COLO829 (cell line): ENCODE results near the gene TMEM147.
A peak's percentile ranks its signal among the peaks of the same experiment; 100 is the strongest.

ENCODE experiments used
- DNase-seq: peaks from one replicate; pipeline ENCODE4 v3.0.0; 2012; ENCODE audit warnings: low spot score

The TMEM147 gene, protein sequence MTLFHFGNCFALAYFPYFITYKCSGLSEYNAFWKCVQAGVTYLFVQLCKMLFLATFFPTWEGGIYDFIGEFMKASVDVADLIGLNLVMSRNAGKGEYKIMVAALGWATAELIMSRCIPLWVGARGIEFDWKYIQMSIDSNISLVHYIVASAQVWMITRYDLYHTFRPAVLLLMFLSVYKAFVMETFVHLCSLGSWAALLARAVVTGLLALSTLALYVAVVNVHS

DNA sequence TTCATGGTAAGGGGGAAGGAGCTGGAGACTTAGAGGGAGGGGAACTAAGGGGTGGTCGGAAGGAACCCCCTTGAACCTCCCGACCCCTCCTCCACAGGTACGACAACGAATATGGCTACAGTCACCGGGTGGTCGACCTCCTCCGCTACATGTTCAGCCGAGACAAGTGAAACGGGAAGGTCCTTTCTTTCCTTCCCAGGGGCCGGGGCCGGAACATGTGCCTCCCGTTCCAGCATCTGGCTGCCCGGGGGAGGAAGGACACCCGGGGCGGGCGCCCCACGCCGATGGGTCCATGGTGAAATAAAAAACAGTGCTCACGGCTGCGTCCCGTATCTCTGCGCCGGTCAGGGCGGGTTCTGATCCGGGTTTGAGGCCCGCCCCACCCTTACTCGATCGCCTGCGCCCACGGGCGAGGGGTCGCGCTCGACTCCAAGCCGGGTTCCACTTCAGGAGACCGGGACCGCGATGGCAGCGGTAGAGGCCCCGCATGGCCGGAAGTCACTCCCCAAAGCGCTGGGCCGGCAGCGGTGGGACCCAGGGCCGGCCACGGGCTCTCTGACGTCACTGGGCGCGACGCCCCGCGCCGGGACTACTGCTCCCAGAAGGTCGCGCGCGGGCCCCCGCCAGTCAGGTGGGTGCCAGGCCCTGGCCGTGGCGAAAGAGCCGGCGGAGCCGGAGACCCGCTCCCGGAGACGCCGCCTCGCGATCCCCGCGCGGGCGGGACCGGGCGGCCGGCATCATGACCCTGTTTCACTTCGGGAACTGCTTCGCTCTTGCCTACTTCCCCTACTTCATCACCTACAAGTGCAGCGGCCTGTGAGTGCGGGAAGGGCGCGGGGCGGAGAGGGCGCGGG is at the start of gene TMEM147:
TMEM147 (plus strand) TSS at position 626 of the 854 bp plus-strand sequence; CDS start at position 740, 114 bp downstream.
- peak; percentile 95 for DNase-seq

DNA sequence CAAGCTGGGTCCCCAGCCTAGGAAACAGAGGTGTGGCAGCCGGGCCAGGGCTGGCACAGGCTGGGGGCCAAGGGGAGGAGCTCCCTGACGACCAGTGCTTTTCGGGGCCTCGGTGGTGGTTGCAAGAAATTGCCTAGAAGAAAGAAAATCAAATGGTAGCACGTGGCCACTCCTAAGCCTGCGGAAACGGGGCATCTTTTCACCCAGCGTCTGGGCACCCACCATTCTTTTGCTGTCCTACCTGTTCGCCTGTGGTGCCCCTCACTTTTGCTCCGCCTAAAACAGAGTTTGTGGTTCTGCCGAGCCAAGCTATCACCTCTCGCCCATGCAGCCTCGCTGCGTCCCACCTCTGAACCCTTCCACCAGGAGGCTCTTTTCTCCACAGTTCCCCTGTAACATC is 48.0 kb upstream of the TMEM147 start:
- DNase-seq: no peak

- no peak for DNase-seq
These were observed 47.2 kb upstream of the TMEM147 start for GRCh38 chr19:35498220-35498619.

DNA sequence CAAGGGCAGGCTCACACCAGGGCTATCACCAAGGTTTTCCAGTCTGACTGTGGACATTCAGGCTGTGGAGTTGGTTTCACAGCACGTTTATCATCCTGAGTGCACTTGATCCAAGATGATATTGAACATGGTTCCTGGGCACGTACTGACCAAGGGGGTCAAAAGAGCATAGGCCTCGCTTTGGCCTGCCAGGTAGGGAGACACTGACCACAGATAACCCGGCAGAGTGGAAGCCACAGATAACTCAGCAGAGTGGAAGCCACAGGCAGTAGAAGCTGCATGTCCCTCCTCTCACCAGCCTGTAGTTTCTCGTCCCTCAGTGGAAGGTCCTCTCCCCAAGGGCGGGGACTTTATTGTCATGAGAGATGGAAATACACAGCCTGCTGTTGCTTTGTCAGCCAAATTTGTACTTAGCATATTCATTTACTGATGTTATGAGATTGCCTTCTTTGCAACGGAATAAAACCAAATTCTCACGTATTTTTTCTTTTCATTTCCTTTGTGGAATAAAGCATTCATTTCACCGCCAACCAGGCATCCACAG is 46.4 kb upstream of the TMEM147 start:
- no peak for DNase-seq

DNA sequence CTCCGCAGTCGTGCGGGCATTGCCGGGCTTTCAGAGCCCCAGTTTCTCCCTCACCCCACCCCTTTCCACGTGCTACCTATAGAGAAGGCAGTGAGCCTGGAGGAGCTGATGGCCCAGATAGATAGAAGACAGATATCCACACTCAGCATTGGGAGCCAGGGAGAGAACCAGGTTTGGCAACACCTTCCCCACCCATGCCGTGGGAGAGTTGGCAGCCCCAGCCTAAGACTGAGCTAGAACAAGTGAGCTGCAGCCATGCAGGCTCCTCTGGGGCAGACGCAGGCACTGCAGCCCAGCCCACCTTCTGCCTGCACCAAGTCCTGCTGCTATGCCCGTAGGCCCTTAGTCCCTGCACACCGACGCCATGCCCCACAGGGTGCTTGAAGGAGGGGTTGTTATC is 44.8 kb upstream of the TMEM147 start:
- DNase-seq: no peak

GRCh38 chr19:35501684-35502083 is 43.7 kb upstream of the TMEM147 start:
- DNase-seq: no peak

GRCh38 chr19:35502751-35503150 is 42.7 kb upstream of the TMEM147 start:
- no peak for DNase-seq

DNA sequence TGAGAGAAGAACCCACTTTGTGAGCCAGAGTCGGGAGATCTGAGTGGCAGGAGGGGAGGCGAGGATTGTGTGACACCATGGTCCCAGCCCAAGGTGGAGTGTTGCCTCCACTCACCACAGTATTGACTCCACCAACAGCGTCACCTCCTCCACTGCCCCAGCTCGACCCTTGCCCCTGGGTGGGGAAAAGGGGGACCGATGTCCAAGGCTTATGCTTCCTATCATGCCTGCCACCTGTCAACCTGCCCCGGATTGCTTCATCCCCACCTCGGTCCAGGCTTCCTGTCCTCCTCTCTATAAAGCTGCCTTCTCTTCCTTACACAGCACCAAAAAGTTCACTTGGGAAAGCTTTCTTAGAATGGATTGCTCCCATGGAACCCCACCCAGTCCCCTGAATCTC is 39.4 kb upstream of the TMEM147 start:
- DNase-seq: no peak

DNA sequence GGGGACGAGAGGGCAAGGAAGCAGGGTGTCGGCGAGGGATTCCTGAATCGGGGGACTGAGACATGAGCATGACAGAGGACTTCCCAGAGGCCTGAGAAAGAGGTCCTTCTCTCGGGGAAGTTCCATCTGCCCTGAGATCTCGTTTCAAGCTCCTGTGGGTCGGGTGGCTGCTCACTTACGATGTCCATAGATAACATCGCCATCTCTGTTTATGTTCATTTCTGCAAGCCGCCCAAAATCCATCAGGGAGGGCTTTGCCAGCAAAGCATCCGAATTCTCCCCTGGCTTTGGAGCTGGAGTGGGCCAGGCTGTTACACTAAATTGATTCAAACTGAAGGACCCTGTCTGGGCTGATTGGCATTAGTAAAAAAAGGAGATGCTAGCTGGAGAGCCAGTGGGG is 37.9 kb upstream of the TMEM147 start:
- DNase-seq: no peak

GRCh38 chr19:35508129-35508528 is 37.3 kb upstream of the TMEM147 start:
- DNase-seq: no peak

DNA sequence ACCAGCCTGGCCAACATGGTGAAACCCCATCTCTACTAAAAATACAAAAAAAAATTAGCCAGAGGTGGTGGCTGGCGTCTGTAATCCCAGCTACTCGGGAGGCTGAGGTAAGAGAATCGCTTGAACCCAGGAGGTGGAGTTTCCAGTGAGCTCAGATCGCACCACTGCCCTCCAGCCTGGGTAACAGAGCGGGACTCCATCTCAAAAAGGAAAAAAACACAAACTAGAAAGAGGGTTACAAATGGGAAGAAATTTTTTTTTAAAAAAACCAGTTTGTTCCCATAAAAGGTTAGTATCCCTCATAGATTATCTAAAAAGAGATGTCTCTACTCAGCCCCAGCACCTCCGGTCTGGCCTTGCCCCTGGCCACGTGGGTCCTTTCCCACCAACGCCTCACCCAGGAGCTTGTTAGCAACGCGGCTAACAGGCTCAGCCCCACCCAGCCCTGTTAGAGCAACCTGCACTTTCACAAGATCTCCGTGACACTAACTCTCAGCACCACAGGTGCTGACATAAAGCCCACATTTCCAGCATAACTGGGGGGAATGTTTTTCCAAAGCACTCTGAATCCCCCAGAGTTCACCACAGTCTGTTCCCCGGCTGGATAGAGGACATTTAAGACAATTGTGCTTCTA is 36.3 kb upstream of the TMEM147 start:
- no peak for DNase-seq

DNA sequence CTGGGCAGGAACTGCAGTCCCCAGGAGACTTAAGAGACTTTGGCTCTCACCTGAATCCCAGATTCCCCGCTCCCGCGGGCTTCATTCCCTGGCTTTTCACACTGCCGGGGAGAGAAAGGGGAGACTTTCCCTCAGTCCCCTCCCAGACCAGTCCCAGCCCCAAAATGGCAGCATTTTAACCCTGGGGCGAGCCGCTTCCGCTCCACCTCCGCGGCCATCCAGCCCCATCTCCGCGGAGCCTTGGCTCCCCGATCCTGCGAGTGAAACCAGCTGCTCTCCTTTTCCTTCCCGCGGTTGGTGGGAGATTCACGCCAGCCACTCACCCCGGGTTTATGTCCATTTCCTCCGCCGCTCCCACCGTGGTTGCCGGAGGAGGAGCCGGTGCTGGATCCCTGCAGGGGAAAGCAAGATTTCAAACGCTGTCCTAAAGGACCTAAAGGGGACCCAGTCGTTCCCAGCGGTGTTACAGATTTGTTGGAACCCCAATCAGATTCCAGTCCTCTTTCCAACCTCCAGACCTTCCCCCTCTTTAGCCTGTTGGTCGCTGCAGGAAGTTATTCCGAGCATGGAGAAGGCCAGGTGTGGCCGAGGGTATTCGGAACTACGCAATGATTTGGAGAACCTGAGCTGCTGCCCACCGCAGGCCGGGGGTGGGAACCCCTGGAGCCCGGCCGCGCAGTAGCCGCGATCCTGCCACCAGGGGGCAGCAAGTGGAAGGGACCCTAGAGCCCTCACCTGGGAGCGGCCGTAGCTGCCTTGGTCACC is 35.4 kb upstream of the TMEM147 start:
- peak; percentile 63 for DNase-seq

DNA sequence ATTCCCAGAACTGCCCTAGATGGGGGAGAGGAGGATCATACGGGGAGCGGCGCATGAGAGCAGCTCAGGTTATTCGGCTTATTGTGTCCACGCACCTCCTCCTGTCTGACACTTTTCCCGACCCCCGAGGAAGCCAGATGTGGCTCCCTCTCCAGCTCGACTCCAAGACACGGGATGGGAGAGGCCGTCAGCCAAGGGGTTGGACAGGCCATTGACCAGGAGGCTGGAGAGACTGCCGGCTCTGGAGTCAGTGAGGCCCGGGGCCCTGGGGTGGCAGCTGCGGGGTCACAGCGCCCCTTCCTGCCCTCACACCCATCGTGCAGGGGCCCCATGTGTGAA is 34.8 kb upstream of the TMEM147 start:
- DNase-seq: no peak

DNA sequence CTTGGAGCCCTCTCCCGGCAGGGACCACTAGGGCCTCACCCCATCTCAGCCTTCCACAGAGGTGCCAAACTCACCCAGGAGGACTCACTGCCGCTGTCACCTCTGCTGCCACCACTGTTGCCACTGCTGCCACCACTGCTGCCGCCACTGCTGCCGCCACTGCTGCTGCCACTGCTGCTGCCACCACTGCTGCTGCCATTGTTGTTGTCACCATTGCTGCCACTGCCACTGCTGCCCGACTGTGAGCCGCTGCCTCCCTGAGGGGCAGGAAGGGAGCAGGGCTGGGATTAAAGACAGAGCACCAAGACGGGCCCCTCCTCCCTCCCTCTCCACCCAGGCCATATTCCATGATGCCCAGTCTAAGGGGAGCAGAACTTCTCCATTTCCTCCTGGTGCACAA is 34.1 kb upstream of the TMEM147 start:
- DNase-seq: no peak

- no peak for DNase-seq
These were observed 32.4 kb upstream of the TMEM147 start for GRCh38 chr19:35512831-35513627.

DNA sequence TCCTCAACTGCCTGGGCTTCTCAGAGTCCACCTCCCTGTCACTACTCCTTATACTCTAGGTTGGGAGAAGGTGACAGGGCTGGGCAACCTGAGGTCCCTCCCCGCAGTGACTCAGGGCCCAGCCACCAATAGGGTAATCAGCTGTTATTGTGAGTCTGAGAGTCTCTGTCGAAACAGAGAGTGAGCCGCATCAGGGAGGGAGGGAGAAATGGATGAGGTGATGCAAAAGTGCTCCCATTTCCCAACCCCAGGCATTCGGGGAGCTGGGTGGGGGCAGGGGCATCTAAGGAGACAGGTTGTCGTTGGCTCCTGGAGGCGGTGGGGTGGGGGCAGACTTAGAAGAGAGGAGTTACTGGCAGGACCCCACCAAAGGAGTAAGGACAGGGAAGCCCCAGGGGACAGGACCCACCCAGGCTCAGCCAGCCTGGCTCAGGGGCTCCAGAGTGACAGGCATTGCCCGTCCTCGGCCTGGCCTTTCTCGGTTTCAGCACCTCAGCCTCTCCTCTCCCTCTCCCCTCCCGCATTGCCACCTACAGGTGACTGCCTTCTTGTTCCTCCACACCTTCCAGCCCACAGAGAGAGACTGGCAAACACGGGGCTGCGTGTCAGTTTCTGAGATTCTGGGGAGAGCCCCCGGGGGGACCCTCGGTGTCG is 31.7 kb upstream of the TMEM147 start, which contains the start of gene DMKN:
DMKN (minus strand) TSS at position 22 of the 654 bp plus-strand sequence. CDS start 174 bp downstream, outside the sequence.
- DNase-seq: no peak

DNA sequence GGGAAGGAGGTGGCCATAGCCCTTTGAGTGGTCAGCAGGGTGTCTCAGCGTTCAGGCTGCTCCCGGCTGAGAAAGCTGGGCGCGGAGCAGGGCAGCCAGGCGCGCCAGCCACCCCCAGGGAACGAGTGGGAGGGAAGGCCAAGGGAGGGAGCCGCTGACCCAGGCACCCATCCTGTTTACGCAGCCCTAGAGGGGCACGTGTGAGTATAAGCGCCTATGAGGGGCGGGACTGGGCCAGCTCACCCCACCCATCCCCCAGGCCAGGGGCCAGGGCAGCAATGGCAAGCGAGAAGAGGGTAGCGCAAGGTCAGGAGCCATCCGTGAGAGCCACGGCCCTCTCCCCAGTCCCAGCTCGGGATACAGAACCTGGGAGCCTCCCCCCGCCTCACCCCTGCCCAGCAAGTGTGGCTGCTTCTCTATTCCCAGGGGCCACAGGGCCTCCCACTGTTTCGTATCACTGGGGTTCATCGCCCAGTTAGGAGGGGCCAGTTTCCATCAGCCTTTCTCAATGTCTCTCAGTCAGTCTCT is 31.1 kb upstream of the TMEM147 start:
- no peak for DNase-seq

DNA sequence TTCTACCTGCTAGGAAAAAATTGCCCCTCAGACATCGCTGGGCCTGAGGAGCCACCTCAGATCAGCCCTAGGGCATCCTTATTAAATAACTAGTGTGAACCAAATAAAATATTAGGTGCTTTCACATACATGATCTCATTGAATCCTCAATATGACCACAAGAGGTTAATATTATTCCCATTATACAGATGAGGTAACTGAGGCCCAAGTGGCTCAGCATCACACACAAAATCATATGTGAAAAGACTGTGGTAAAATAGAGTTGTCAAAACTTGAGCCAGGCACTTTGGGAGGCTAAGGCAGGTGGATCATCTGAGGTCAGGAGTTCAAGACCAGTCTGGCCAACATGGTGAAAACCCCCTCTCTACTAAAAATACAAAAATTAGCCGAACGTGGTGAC is 29.1 kb upstream of the TMEM147 start:
- DNase-seq: no peak

DNA sequence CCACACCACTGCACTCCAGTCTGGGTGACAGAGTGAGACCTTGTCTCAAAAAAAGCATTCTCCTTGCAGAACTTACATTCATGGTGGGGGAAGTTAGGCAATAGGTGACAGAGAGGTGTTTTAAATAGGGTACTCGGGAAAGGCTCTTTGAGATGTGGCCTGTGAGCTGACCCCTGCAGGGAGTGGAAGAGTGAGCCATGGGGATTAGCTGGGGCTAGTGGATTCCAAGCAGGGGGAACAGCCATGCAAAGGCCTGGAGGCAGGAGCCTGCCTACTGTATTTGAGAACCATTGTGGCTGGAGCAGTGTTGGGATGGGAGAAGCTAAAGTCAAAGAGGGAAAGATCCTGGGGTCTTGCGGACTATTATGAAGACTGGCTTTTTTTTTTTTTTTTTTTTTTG is 28.1 kb upstream of the TMEM147 start:
- no peak for DNase-seq

GRCh38 chr19:35518313-35518712 is 27.1 kb upstream of the TMEM147 start:
- peak; percentile 83 for DNase-seq
